Ishikawa (cell line): ENCODE measurements around the gene SELENOW.

ENCODE experiments used
- CEBPB ChIP-seq: IDR thresholded peaks from 2 replicates; pipeline ENCODE4 v1.6.1; 2012
- CREB1 ChIP-seq: IDR thresholded peaks from 2 replicates; pipeline ENCODE4 v1.6.1; 2012; ENCODE audit warnings: low read depth
- EGR1 ChIP-seq: IDR thresholded peaks from 2 replicates; pipeline ENCODE4 v1.6.1; 2012
- EP300 ChIP-seq: IDR thresholded peaks from 2 replicates; pipeline ENCODE4 v1.6.1; 2012; ENCODE audit warnings: borderline replicate concordance
- FOXM1 ChIP-seq: IDR thresholded peaks from 2 replicates; pipeline ENCODE4 v1.6.1; 2012; ENCODE audit warnings: low read depth, borderline replicate concordance
- NFIC ChIP-seq: IDR thresholded peaks from 2 replicates; pipeline ENCODE4 v1.6.1; 2012
- RAD21 ChIP-seq: IDR thresholded peaks from 2 replicates; pipeline ENCODE4 v1.6.1; 2012; ENCODE audit warnings: low read depth
- TAF1 ChIP-seq: IDR thresholded peaks from 2 replicates; pipeline ENCODE4 v1.6.1; 2012; ENCODE audit warnings: low read depth, mild to moderate bottlenecking
- TCF12 ChIP-seq: IDR thresholded peaks from 2 replicates; pipeline ENCODE4 v1.6.1; 2012; ENCODE audit warnings: low read depth
- TEAD4 ChIP-seq: IDR thresholded peaks from 2 replicates; pipeline ENCODE4 v1.6.1; 2012
- USF1 ChIP-seq: IDR thresholded peaks from 2 replicates; pipeline ENCODE4 v1.6.1; 2012
- YY1 ChIP-seq: IDR thresholded peaks from 2 replicates; pipeline ENCODE4 v1.6.1; 2012; ENCODE audit warnings: low read depth
- ZBTB7A ChIP-seq: IDR thresholded peaks from 2 replicates; pipeline ENCODE4 v1.6.1; 2012; ENCODE audit warnings: low read depth
- TF ChIP-seq, protein P1 (sequence below): IDR thresholded peaks from 2 replicates; pipeline ENCODE4 v1.6.1; 2012; ENCODE audit warnings: low read depth, mild to moderate bottlenecking
- TF ChIP-seq, protein P2 (sequence below): IDR thresholded peaks from 2 replicates; pipeline ENCODE4 v1.6.1; 2012

Gene SELENOW

DNA sequence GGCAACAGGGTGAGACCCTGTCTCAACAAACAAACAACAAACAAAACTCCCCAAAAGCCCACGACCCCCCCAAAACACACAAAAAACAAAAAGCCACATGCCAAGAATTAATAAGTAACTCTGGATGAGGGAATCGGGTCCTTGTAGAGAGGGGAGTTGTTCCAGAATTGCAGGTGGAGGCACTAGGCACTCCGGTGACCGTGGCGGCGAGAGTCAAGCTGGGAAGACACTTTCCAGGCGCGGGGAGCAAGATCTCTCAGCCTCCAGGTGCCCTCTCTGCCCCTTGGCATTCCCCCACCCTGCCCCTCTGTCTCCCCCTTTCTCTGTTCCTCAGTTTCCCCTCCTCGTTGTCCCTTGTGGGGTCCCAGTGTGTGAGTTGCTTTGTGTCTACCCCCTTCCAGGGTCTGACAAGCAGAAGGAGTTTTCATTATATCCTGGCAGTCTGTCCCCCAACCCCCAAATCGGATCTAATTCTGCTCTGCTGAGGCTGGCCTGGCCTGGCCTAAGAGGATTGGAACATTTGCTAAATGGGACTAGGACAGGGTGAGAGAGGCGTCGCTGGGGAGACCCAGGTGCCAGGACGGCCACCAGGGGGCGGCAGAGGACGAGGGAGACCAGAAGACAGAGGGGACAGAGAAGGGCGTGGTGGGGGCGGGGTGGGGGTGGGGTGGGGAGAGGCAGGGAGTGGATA lies 34.9 kb downstream of the SELENOW start:
- TF ChIP-seq RAD21 (peak; percentile 63; the same call in 1 of the 2 replicates), YY1 (no peak), TAF1 (no peak), TEAD4 (no peak), TCF12 (no peak), EGR1 (no peak), CREB1 (no peak)

DNA sequence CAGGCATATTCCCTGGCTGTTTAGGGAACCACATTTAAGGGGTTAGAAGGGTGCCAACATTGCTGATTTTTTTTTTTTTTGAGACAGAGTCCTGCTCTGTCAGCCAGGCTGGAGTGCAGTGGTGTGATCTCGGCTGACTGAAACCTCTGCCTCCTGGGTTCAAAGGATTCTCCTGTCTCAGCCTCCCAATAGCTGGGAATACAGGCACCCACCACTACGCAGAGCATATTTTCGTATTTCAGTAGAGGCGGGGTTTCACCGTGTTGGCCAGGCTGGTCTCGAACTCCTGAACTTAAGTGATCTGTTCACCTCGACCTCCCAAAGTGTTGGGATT lies 35.5 kb downstream of the SELENOW start:
- TF ChIP-seq YY1 (no peak), FOXM1 (no peak), EGR1 (no peak), EP300 (no peak), RAD21 (no peak), TEAD4 (no peak)

DNA sequence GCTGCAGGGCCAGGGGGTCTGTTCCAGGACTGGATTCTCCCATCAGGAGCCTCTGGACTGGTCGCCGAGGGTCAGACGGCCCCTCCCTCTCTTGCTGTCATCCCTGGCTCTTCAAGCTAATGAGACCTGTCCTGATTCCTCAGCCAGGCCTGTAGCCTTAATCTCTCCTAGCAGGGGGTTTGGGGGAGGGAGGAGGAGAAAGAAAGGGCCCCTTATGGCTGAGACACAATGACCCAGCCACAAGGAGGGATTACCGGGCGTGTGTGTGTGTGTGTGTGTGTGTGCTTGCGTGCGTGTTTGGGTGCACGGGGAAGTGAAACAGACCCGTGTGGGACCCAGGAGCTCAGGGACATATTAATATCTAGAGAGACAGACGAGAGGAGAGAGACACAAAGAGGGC lies 41.4 kb downstream of the SELENOW start:
- no peak for TF ChIP-seq RAD21
- no peak for TF ChIP-seq FOXM1
- TF ChIP-seq USF1, result no peak
- TF ChIP-seq NFIC, result no peak
- TF ChIP-seq EGR1, result no peak
- TF ChIP-seq CREB1, result no peak
- no peak for TF ChIP-seq TEAD4
- no peak for TF ChIP-seq ZBTB7A
- TF ChIP-seq, protein P1, sequence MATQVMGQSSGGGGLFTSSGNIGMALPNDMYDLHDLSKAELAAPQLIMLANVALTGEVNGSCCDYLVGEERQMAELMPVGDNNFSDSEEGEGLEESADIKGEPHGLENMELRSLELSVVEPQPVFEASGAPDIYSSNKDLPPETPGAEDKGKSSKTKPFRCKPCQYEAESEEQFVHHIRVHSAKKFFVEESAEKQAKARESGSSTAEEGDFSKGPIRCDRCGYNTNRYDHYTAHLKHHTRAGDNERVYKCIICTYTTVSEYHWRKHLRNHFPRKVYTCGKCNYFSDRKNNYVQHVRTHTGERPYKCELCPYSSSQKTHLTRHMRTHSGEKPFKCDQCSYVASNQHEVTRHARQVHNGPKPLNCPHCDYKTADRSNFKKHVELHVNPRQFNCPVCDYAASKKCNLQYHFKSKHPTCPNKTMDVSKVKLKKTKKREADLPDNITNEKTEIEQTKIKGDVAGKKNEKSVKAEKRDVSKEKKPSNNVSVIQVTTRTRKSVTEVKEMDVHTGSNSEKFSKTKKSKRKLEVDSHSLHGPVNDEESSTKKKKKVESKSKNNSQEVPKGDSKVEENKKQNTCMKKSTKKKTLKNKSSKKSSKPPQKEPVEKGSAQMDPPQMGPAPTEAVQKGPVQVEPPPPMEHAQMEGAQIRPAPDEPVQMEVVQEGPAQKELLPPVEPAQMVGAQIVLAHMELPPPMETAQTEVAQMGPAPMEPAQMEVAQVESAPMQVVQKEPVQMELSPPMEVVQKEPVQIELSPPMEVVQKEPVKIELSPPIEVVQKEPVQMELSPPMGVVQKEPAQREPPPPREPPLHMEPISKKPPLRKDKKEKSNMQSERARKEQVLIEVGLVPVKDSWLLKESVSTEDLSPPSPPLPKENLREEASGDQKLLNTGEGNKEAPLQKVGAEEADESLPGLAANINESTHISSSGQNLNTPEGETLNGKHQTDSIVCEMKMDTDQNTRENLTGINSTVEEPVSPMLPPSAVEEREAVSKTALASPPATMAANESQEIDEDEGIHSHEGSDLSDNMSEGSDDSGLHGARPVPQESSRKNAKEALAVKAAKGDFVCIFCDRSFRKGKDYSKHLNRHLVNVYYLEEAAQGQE, result no peak
- TF ChIP-seq EP300, result no peak
- TF ChIP-seq YY1, result no peak
- TF ChIP-seq TCF12, result no peak
- no peak for TF ChIP-seq TAF1
- TF ChIP-seq, protein P2, sequence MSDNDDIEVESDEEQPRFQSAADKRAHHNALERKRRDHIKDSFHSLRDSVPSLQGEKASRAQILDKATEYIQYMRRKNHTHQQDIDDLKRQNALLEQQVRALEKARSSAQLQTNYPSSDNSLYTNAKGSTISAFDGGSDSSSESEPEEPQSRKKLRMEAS, result no peak
- TF ChIP-seq CEBPB, result no peak

GRCh38 chr19:47820410-47820809 lies 41.9 kb downstream of the SELENOW start:
- TF ChIP-seq, protein P2, result no peak
- TF ChIP-seq, protein P1, result no peak
- TF ChIP-seq NFIC (no peak), CREB1 (no peak), RAD21 (no peak), FOXM1 (no peak), YY1 (no peak), ZBTB7A (no peak), CEBPB (no peak), EGR1 (no peak), TAF1 (no peak), TEAD4 (no peak), USF1 (no peak), TCF12 (no peak), EP300 (no peak)

DNA sequence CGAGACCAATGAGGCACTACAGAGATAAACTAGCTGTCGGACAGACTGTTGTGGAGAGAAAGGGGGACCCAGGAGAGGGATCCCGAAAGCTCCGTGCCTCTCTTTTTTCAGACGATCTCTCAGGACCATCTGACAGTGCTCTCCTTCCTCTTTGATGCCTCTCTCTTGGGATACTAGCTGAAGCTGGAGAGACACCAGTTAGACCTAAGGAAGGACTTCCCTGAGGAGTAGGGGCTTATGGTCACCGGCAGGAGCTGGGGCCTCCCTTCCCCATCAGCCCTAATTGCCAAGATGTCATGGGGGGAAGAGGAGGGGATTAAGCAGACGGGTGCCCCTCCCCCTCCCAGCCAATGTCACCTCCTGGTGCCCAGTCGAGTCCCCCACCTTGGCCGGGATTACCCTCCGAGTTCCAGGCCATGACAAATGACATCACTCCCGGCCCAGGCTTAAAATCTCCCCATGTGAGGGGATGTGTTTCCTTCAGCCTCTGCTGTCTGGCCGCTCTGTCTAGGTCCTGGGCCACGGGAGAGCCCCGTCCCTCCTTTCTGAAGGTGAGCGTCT lies 43.0 kb downstream of the SELENOW start, which contains the start of gene CRX:
TSS of gene CRX (plus strand) at position 478 of the 561 bp plus-strand sequence. CDS start 12,507 bp downstream, outside the sequence.
- TF ChIP-seq NFIC, result no peak
- TF ChIP-seq FOXM1, result no peak
- TF ChIP-seq ZBTB7A, result no peak
- no peak for TF ChIP-seq EP300
- no peak for TF ChIP-seq TCF12
- no peak for TF ChIP-seq EGR1
- no peak for TF ChIP-seq TEAD4
- TF ChIP-seq RAD21, result no peak
- TF ChIP-seq, protein P1, result no peak
- TF ChIP-seq TAF1, result no peak
- no peak for TF ChIP-seq USF1
- TF ChIP-seq CEBPB, result no peak
- TF ChIP-seq, protein P2, result no peak
- TF ChIP-seq CREB1, result no peak
